GM12878 (cell line): ENCODE data around the gene MARCKSL1. TPM values are rescaled to one million over a fixed set of nuclear protein-coding genes. Genes with fewer than 3 reads are reported as not detected.

Experiments
- ESRRA ChIP-seq: IDR thresholded peaks from 2 replicates; pipeline ENCODE4 v1.6.1; 2012; ENCODE audit warnings: mild to moderate bottlenecking, low read length, improper control_type of control experiment
- GABPA ChIP-seq: IDR thresholded peaks from 2 replicates; pipeline ENCODE4 v1.6.1; 2014; ENCODE audit warnings: antibody characterized with exemption, low read depth, mild to moderate bottlenecking, inconsistent platforms
- NFYA ChIP-seq: IDR thresholded peaks from 2 replicates; pipeline ENCODE4 v1.6.1; 2011; ENCODE audit warnings: low read depth, mild to moderate bottlenecking, low read length, improper control_type of control experiment, borderline replicate concordance
- NFYB ChIP-seq: IDR thresholded peaks from 2 replicates; pipeline ENCODE4 v1.6.1; 2011; ENCODE audit warnings: low read depth, mild to moderate bottlenecking, low read length, improper control_type of control experiment, moderate library complexity; ENCODE audit not compliant: insufficient read depth
- PAX5 ChIP-seq: IDR thresholded peaks from 2 replicates; pipeline ENCODE4 v1.6.1; 2011; ENCODE audit warnings: low read depth, low read length, borderline replicate concordance
- RB1 ChIP-seq: fragments of 450-650 bp; formaldehyde crosslinking; IDR thresholded peaks from 2 replicates; pipeline ENCODE4 v1.6.1; 2017; ENCODE audit warnings: mild to moderate bottlenecking, borderline replicate concordance
- RCOR1 ChIP-seq: conservative IDR thresholded peaks from 2 replicates; pipeline ENCODE4 v1.6.1; 2012; ENCODE audit warnings: low read depth, low read length, improper control_type of control experiment
- SMAD1 ChIP-seq: fragments of 450-650 bp; IDR thresholded peaks from 2 replicates; pipeline ENCODE4 v1.6.1; 2018; ENCODE audit warnings: mild to moderate bottlenecking, low read depth; ENCODE audit not compliant: partially characterized antibody
- SPI1 ChIP-seq: IDR thresholded peaks from 2 replicates; pipeline ENCODE4 v1.6.1; 2011; ENCODE audit warnings: low read depth, mild to moderate bottlenecking, low read length, moderate library complexity, borderline replicate concordance; ENCODE audit not compliant: insufficient read depth
- ZNF207 ChIP-seq: fragments of 450-650 bp; IDR thresholded peaks from 2 replicates; pipeline ENCODE4 v1.6.1; 2014; ENCODE audit warnings: antibody characterized with exemption, mild to moderate bottlenecking, borderline replicate concordance
- ZSCAN29 ChIP-seq: fragments of 450-650 bp; IDR thresholded peaks from 2 replicates; pipeline ENCODE4 v1.6.1; 2017; ENCODE audit warnings: mild to moderate bottlenecking, moderate library complexity
- polyA plus RNA-seq, 11 experiments: library from polyadenylated mRNA; depleted of rRNA in 4 of 11; unstranded in 6 of 11; stranded (reverse) in 5 of 11; fragments of >200 nt; fragmentation: Nextera tagmentation in 4 of 11; fragmentation: Illumina TruSeq in 1 of 11; extraction: Ambion mirVana in 4 of 11; extraction: Trizol in 1 of 11; gene quantifications; 1 replicate in 1 of 11; 2 replicates in 10 of 11; pipeline versions ENCODE4 v1.2.1 to v1.2.3, GENCODE V29; 2011 to 2016; ENCODE audit warnings: inconsistent platforms in 2 of 11, missing spikeins in 2 of 11, low read depth in 1 of 11
- total RNA-seq, 4 experiments: library from RNA; depleted of rRNA in 3 of 4; stranded (reverse); fragments of >200 nt in 3 of 4; fragmentation: Illumina TruSeq in 1 of 4; extraction: Trizol in 1 of 4; gene quantifications; 2 replicates each; pipeline versions ENCODE4 v1.2.1 to v1.2.3, GENCODE V29; 2013 to 2021
- TF ChIP-seq, protein P1 (sequence below): IDR thresholded peaks from 2 replicates; pipeline ENCODE4 v1.6.1; 2012; ENCODE audit warnings: improper control_type of control experiment, low read depth, low read length; ENCODE audit not compliant: insufficient replicate concordance
- TF ChIP-seq, protein P2 (sequence below): fragments of 450-650 bp; IDR thresholded peaks from 2 replicates; pipeline ENCODE4 v1.6.1; 2018; ENCODE audit warnings: borderline replicate concordance, mild to moderate bottlenecking; ENCODE audit not compliant: partially characterized antibody
- TF ChIP-seq, protein P3 (sequence below): fragments of 450-650 bp; formaldehyde crosslinking; IDR thresholded peaks from 2 replicates; pipeline ENCODE4 v1.5.0; 2022; ENCODE audit warnings: mild to moderate bottlenecking, missing genetic modification characterization
- TF ChIP-seq, protein P4 (sequence below), 3 experiments: IDR thresholded peaks in 2 of 3; conservative IDR thresholded peaks in 1 of 3; 2 replicates each; pipeline ENCODE4 v1.5.1; 2011; ENCODE audit warnings: low read depth in 3 of 3, low read length in 3 of 3, mild to moderate bottlenecking in 3 of 3, control low read depth in 2 of 3, moderate library complexity in 2 of 3, inconsistent platforms in 1 of 3, mixed read lengths in 1 of 3; ENCODE audit not compliant: control insufficient read depth in 2 of 3, insufficient read depth in 1 of 3; ENCODE audit errors: extremely low read depth in 1 of 3

MARCKSL1 gene
- total and polyA plus RNA-seq, 10 of the 15 experiments (the other 5 are each of a cell fraction or from before 2014, with no cell fraction given): 14.5 to 225 (median 158) TPM

DNA sequence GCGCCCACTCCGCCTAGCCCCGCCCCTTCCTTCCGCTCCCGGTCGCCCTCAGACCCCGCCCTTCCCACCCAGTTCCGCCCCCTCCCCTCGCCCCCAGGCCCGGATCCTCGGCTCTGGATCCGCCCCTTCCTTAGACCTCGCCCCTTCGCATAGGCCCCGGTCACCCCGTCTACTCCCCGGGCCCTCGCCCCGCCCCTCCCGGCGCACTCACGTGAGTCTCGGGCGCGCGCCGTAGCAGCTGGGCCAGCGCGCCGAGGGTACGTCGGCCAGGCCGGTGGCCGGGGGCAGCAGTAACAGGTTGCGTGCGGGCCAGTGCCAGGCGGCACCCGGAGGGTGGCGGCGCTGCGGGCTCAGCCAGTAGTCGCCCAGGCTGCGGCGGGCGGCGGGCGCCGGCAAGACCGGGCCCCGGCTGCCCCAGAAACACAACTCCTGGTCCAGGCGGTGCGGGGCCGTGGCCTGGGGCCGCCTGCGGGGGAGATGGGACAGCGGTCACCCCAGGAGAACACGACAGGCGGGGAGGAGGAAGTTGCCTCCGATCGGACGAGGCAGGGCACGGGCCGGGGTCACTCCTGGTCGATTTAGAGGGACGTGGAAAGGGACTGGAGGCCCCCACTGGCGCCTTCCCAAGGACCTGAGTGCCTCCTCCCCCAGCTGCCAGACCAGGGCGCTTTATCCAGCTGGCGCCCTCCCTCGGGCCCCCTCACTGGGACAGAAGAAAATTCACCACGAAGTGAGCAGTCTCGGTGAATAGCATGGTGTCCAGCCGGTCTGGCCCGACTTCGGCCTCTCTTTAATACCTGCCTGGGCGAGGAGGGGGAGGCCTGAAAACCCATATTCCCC lies 15.6 kb upstream of the MARCKSL1 start (continued):
- TF ChIP-seq, protein P1, sequence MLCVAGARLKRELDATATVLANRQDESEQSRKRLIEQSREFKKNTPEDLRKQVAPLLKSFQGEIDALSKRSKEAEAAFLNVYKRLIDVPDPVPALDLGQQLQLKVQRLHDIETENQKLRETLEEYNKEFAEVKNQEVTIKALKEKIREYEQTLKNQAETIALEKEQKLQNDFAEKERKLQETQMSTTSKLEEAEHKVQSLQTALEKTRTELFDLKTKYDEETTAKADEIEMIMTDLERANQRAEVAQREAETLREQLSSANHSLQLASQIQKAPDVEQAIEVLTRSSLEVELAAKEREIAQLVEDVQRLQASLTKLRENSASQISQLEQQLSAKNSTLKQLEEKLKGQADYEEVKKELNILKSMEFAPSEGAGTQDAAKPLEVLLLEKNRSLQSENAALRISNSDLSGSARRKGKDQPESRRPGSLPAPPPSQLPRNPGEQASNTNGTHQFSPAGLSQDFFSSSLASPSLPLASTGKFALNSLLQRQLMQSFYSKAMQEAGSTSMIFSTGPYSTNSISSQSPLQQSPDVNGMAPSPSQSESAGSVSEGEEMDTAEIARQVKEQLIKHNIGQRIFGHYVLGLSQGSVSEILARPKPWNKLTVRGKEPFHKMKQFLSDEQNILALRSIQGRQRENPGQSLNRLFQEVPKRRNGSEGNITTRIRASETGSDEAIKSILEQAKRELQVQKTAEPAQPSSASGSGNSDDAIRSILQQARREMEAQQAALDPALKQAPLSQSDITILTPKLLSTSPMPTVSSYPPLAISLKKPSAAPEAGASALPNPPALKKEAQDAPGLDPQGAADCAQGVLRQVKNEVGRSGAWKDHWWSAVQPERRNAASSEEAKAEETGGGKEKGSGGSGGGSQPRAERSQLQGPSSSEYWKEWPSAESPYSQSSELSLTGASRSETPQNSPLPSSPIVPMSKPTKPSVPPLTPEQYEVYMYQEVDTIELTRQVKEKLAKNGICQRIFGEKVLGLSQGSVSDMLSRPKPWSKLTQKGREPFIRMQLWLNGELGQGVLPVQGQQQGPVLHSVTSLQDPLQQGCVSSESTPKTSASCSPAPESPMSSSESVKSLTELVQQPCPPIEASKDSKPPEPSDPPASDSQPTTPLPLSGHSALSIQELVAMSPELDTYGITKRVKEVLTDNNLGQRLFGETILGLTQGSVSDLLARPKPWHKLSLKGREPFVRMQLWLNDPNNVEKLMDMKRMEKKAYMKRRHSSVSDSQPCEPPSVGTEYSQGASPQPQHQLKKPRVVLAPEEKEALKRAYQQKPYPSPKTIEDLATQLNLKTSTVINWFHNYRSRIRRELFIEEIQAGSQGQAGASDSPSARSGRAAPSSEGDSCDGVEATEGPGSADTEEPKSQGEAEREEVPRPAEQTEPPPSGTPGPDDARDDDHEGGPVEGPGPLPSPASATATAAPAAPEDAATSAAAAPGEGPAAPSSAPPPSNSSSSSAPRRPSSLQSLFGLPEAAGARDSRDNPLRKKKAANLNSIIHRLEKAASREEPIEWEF: no peak
- TF ChIP-seq NFYA: no peak
- TF ChIP-seq, protein P2, sequence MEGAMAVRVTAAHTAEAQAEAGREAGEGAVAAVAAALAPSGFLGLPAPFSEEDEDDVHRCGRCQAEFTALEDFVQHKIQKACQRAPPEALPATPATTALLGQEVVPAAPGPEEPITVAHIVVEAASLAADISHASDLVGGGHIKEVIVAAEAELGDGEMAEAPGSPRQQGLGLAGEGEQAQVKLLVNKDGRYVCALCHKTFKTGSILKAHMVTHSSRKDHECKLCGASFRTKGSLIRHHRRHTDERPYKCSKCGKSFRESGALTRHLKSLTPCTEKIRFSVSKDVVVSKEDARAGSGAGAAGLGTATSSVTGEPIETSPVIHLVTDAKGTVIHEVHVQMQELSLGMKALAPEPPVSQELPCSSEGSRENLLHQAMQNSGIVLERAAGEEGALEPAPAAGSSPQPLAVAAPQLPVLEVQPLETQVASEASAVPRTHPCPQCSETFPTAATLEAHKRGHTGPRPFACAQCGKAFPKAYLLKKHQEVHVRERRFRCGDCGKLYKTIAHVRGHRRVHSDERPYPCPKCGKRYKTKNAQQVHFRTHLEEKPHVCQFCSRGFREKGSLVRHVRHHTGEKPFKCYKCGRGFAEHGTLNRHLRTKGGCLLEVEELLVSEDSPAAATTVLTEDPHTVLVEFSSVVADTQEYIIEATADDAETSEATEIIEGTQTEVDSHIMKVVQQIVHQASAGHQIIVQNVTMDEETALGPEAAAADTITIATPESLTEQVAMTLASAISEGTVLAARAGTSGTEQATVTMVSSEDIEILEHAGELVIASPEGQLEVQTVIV: no peak
- TF ChIP-seq ESRRA: no peak
- no peak for TF ChIP-seq RB1
- no peak for TF ChIP-seq NFYB
- TF ChIP-seq RCOR1: no peak
- no peak for TF ChIP-seq ZNF207
- TF ChIP-seq PAX5: no peak
- no peak for TF ChIP-seq ZSCAN29
- TF ChIP-seq, protein P3, sequence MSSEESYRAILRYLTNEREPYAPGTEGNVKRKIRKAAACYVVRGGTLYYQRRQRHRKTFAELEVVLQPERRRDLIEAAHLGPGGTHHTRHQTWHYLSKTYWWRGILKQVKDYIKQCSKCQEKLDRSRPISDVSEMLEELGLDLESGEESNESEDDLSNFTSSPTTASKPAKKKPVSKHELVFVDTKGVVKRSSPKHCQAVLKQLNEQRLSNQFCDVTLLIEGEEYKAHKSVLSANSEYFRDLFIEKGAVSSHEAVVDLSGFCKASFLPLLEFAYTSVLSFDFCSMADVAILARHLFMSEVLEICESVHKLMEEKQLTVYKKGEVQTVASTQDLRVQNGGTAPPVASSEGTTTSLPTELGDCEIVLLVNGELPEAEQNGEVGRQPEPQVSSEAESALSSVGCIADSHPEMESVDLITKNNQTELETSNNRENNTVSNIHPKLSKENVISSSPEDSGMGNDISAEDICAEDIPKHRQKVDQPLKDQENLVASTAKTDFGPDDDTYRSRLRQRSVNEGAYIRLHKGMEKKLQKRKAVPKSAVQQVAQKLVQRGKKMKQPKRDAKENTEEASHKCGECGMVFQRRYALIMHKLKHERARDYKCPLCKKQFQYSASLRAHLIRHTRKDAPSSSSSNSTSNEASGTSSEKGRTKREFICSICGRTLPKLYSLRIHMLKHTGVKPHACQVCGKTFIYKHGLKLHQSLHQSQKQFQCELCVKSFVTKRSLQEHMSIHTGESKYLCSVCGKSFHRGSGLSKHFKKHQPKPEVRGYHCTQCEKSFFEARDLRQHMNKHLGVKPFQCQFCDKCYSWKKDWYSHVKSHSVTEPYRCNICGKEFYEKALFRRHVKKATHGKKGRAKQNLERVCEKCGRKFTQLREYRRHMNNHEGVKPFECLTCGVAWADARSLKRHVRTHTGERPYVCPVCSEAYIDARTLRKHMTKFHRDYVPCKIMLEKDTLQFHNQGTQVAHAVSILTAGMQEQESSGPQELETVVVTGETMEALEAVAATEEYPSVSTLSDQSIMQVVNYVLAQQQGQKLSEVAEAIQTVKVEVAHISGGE: no peak
- TF ChIP-seq, protein P4, sequence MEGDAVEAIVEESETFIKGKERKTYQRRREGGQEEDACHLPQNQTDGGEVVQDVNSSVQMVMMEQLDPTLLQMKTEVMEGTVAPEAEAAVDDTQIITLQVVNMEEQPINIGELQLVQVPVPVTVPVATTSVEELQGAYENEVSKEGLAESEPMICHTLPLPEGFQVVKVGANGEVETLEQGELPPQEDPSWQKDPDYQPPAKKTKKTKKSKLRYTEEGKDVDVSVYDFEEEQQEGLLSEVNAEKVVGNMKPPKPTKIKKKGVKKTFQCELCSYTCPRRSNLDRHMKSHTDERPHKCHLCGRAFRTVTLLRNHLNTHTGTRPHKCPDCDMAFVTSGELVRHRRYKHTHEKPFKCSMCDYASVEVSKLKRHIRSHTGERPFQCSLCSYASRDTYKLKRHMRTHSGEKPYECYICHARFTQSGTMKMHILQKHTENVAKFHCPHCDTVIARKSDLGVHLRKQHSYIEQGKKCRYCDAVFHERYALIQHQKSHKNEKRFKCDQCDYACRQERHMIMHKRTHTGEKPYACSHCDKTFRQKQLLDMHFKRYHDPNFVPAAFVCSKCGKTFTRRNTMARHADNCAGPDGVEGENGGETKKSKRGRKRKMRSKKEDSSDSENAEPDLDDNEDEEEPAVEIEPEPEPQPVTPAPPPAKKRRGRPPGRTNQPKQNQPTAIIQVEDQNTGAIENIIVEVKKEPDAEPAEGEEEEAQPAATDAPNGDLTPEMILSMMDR (IDR thresholded peaks at IDR 0.05 in 2 of 3, conservative IDR thresholded peaks at IDR 0.05 in 1 of 3; ENCODE audit: control insufficient read depth in 2 of 3, extremely low read depth in 1 of 3, insufficient read depth in 1 of 3, low read depth in 3 of 3, low read length in 3 of 3): no peak
- no peak for TF ChIP-seq GABPA
- no peak for TF ChIP-seq SPI1
- no peak for TF ChIP-seq SMAD1
